Activated gamma-delta T cell (primary cell): ENCODE data around the gene CDHR1.
A peak's percentile ranks its signal among the peaks of the same experiment; 100 is the strongest.

Experiments
- DNase-seq: peaks from one replicate; lab custom pipeline; 2025; lab: John Stamatoyannopoulos, UW

CDHR1 gene

GRCh38 chr10:84200537-84201243 lies 6.4 kb downstream of the CDHR1 start:
- DNase-seq = no peak

DNA sequence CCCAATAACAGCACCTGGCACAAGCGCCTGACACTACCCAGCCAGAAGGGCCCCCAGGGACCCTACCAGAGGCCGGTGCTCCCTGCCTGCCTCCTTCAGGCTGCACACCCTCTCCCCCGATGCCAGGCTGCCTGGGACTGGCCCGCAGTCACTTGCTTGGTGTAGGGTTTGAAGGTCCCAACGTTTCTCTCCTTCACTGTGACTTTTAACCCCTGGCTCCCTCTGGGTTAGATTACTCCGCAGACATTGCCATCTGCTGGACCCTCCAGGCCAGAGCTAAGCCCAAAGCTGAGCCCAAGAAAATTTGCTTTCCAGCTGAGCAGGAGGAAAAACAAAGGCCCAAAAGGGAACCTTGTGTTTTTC lies 6.9 kb downstream of the CDHR1 start:
- no peak for DNase-seq

- no peak for DNase-seq
Observed at GRCh38 chr10:84201682-84202081, 7.3 kb downstream of the CDHR1 start.

GRCh38 chr10:84202349-84202748 lies 8.0 kb downstream of the CDHR1 start:
- DNase-seq = no peak

GRCh38 chr10:84204122-84204521 lies 9.8 kb downstream of the CDHR1 start:
- no peak for DNase-seq

GRCh38 chr10:84204610-84205009 lies 10.3 kb downstream of the CDHR1 start:
- DNase-seq = no peak

DNA sequence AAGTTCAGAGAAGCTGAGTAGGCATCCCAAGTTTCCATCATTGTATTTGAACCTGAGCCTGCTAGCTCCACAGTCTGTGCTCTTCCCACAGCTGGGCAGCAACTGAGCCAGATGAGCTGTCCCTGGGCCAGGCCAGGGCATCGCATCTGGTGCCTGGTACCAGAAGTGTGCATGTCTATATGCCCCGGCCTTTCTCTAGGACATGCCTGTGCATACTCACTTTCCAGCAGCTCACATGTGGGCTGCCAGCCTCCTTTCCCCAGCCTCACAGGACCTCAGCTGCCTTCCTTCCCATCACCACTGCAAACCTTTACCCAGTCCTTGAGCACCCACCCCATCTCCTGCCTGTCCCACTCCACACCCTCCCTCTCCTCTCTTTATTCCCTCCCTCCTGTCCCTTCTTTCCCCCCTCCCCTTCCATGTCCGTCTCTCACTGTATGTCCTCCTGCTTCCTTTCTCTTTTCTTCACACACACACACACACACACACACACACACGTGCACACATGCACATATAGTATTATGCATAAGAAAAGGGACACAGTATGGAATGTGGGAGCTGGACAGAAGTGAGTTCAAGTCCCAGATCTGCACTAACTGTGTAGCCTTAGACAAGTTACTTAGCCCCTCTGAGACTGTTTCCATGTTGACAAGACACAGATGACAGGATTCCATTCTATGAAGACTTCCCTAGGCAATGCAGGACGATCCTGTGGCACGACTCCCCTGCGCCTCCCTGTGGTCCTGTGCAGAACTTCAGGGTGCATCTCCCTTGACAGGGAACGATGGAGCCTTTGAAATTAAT lies 10.9 kb downstream of the CDHR1 start:
- DNase-seq = peak; percentile 25

DNA sequence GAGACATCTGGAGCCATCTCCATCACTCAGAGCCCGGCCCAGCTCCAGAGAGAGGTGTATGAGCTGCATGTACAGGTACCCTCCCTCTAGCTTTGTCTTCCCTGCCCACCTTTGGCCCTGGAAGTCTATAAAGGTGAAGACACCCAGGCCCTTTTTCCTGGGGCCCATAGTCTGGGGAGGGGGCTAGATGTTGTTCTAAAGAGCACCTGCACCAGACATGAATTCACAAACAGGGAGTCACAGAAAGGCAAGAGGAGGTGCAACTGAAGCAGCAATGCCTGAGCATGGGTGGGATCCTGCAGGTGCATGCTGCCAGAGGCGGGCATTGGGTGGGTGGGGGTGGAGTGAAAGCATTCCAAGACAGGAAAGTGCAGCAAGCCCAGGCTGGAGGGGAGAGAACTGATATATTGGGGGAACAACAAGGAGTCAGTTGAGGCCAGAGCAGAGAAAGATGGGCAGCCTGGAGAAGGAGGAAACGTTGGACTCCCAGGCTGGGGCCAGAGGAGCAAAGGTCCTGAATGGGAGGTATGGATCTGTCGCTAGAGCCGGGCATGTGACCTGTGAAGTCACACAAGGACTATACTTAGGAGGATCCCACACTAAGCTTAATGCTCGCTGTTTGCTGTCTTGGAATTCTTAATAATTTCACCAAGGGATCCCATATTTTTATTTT lies 11.7 kb downstream of the CDHR1 start:
- no peak for DNase-seq

DNA sequence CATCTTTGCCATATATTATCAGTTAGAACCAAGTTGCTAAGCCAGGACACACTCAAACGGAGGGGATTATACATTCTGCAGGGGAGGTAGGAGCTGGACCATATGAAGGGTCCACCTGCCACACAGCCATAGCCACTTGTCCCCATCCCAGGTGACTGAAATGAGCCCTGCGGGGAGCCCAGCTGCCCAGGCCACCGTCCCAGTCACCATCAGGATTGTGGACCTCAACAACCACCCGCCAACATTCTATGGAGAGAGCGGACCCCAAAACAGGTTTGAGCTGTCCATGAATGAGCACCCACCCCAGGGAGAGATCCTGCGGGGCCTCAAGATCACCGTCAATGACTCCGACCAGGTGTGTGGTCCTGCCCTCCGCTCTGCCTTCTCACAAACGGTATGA lies 13.7 kb downstream of the CDHR1 start:
- no peak for DNase-seq

- no peak for DNase-seq
Observed at GRCh38 chr10:84211566-84211965, 17.2 kb downstream of the CDHR1 start.

DNA sequence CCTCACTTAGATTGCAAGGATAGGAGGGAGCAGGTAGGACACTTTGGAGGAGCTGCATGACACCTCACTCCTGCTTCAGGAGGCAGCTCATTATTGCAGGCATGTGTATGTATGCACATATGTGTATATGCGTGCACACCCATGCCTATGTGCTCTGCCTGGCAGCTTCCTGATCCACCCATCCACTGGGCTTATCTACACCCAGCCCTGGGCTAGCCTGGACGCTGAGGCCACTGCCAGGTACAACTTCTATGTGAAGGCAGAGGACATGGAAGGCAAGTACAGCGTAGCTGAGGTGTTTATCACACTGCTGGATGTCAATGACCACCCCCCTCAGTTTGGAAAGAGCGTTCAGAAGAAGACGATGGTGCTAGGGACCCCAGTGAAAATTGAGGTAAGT lies 17.7 kb downstream of the CDHR1 start:
- DNase-seq = no peak

DNA sequence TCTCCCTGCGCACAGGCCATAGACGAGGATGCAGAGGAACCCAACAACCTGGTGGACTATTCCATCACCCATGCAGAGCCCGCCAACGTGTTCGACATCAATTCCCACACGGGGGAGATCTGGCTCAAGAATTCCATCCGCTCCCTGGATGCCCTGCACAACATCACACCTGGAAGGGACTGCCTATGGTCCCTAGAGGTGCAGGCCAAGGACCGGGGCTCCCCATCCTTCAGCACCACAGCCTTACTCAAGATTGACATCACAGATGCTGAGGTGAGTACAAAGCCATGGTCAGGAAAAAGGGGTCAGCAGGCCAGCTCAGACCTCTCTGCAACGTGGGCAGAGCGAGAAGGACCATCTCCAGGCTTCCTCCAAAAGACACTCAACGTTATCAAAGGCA lies 18.7 kb downstream of the CDHR1 start:
- no peak for DNase-seq

DNA sequence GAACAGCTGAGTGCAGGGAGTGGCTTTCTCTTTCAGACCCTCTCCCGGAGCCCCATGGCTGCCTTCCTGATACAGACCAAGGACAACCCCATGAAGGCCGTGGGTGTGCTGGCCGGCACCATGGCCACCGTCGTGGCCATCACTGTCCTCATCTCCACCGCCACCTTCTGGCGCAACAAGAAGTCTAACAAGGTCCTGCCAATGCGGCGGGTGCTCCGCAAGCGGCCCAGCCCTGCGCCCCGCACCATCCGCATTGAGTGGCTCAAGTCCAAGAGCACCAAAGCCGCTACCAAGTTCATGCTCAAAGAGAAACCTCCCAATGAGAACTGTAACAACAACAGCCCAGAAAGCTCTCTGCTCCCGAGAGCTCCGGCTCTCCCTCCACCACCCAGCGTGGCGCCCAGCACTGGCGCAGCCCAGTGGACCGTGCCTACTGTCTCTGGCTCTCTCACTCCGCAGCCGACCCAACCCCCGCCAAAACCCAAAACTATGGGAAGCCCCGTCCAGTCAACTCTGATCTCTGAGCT lies 19.8 kb downstream of the CDHR1 start:
- DNase-seq = no peak

DNA sequence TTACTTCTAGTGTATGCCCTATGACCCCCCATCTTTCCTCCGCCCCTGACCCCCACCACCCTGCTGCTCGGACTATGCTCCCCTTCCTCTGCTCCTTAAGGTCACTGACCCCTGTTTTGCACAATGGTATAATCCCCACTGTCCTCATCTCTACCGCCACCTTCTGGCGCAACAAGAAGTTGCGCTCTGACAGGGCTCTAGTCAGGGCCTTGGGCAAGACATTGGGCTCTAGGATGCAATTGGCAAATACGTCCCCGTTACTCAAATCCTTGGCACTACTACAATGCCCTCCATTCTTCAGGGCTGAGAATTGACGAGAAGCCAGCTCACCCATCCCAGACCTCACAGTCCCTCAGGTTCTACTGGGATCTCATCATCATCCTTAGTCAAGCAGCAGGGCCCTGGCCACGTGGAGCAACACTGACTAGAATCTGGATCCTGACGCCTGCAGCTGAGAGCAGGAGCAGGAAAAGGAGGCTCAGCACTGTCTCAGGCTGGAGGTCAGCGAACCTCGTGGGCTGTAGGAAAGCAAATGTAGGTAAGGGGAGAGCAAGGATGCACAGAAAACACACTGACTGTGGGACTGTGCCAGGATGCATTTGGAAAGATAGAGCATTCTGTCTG lies 20.4 kb downstream of the CDHR1 start:
- DNase-seq = no peak

DNA sequence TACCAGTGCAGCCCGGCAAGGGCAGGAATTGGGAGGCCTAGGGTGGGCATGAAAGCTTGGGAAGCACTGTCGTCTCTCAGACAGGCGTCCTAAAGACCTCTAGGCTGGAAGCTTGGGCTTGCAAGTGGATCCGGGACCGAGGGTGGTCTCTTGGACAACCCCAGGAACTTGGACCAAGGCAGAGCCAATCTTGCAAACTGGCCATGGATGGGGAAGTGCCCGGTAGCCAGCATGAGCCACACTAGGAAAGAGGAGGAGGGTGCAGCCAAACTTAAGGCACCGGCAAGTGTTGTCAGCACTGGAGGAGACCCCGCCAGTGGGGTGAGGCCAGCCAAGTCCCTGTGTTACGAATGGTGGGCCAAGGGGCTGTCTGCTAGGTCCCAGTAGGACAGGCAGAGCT lies 22.5 kb downstream of the CDHR1 start:
- no peak for DNase-seq

- no peak for DNase-seq
Observed at GRCh38 chr10:84217746-84218145, 23.4 kb downstream of the CDHR1 start.

DNA sequence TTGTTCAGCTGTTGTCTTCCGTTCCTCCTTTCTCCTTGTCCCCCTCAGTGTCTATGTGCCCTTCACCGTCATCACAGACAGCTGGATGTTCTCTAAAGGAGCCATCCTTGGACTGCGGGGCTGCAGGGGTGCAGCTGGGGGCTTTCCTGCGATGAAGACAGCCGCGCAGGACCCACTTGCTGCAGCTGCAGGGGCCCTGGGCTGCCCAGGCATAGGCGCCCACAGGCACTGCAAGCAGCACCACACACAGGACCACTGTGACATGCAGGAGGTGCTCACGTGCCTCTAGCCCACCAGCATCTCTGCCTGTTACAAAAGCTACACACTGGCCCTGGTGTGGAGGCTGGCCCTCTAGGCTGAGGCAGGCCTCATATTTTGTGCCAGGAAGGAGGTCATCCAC lies 27.6 kb downstream of the CDHR1 start:
- no peak for DNase-seq

- no peak for DNase-seq
Observed at GRCh38 chr10:84224411-84225028, 30.2 kb downstream of the CDHR1 start.

DNA sequence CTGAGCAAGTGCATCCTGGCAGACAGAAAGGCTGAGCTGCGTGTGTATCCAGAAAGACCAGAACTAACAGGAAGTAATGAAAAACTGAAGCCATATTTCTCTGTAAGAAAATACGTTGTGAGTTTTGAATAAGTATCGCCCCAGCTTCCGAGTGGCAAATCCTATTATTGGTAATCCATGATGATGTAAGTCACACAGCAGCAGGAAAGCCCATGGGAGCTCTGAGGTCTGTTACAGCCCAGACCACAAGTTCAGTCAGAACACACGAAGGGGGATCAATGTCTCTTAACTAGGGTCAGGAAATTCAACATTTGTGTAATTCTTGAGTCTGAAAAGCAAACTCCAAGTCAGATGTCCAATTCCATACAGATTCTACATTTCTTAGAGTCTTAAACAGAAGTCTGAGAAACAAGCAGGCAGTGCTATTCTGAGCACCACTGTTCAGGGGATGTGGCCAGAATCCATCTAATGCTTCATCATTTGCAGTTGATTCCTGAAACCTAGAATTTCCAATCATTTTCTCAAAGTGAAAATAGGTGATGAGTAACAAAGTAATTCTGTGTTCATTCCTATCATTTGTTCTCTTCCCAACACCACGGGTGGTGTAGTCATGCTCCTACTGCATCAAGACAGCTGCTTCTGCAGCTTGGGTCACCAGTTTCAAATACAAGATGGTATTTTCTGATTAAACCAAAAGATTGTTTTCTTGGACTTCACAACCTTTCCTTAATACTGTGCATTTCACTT lies 31.3 kb downstream of the CDHR1 start, which contains the start of gene LRIT2:
TSS of gene LRIT2 (minus strand) at position 118 of the 747 bp plus-strand sequence. CDS start at position 94, 24 bp downstream.
- no peak for DNase-seq

GRCh38 chr10:84226616-84227015 lies 32.3 kb downstream of the CDHR1 start:
- no peak for DNase-seq

- DNase-seq = no peak
Observed at GRCh38 chr10:84227810-84228209, 33.5 kb downstream of the CDHR1 start.
